HG02763 (cell line): Measurements from ENCODE around the gene PLEKHN1.

ENCODE experiments used
- ATAC-seq: cut with Tn5 transposase; IDR thresholded peaks from one replicate; pipeline ENCODE4 v1.9.1; 2021; ENCODE audit warnings: mild to moderate bottlenecking, moderate library complexity; ENCODE audit not compliant: unreplicated experiment

PLEKHN1 gene

GRCh38 chr1:959731-960362, 6.4 kb upstream of the PLEKHN1 start:
- ATAC-seq = no peak

- ATAC-seq = peak; percentile 43
These were observed 5.7 kb upstream of the PLEKHN1 start, which contains the start of gene KLHL17 for GRCh38 chr1:960363-961131. Gene KLHL17, plus strand, starts transcription at chr1:960584. Its CDS starts 110 bp downstream, at chr1:960694.

GRCh38 chr1:961132-961669, 5.1 kb upstream of the PLEKHN1 start:
- ATAC-seq = peak; percentile 2

DNA sequence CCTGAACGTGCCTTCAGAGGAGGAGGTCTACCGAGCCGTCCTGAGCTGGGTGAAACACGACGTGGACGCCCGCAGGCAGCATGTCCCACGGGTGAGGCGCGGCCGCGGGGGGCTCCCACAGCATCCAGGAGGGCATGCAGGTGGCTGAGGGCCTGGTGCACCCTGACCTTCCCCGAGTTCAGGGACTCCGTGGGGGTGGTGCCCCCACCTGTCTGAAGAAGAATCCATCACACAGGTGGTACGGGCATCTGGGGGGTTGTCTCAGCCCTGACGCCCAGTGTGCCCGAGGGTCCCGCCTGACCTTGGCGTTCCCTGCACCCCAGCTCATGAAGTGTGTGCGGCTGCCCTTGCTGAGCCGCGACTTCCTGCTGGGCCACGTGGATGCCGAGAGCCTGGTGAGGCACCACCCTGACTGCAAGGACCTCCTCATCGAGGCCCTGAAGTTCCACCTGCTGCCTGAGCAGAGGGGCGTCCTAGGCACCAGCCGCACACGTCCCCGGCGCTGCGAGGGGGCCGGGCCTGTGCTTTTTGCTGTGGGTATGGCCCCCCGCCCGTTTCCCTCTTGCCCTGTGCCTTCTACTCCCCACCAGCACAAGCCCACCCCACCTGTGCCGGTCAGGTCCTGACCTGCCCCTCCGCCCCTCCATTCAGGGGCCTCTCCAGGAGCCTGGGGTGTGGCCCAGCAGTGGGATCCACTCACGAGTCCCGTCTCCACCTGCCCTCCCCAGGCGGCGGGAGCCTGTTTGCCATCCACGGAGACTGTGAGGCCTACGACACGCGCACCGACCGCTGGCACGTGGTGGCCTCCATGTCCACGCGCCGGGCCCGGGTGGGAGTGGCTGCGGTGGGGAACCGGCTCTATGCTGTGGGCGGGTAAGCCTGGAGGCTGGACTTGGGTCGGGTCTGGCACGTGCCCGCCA, 3.6 kb upstream of the PLEKHN1 start:
- ATAC-seq = no peak

DNA sequence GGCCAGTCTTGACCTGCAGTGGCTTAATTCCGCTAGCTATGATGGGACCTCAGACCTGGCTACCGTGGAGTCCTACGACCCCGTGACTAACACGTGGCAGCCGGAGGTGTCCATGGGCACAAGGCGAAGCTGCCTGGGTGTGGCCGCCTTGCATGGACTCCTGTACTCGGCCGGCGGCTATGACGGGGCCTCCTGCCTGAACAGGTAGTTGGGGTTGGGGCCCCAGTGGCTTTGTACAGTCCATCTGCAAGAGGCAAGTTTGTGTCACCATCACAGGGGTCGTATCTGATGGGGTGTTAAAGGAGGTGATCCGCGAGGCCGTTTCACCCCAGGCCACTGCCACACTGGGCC, 3.0 kb upstream of the PLEKHN1 start:
- ATAC-seq = no peak

DNA sequence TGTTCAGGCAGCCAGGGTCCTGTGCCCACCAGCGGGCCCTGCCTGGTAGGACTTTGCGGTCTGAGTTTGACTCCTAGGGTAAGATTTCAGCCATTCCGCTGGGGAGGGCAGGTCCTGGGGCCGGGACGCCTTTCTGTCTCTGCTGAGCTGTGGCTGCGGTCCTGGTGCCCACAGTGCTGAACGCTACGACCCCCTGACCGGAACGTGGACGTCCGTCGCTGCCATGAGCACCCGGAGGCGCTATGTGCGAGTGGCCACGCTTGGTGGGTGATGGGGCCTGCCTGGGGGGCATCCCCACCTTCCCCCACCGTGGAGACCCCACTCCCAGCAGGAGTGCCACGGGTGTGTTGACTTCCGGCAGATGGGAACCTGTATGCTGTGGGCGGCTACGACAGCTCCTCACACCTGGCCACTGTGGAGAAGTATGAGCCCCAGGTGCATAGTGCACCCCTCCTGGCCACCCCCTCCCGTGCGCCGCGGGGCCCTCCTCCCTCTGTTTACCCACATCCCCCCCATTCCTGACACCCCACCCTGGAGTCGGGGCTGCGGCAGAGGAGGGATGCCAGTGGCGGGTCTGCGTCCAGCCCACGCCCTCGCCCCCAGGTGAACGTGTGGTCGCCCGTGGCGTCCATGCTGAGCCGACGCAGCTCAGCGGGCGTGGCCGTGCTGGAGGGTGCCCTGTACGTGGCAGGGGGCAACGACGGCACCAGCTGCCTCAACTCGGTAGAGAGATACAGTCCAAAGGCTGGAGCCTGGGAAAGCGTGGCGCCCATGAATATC, 2.3 kb upstream of the PLEKHN1 start:
- ATAC-seq = no peak

GRCh38 chr1:964691-965525, 1.4 kb upstream of the PLEKHN1 start:
- no peak for ATAC-seq

DNA sequence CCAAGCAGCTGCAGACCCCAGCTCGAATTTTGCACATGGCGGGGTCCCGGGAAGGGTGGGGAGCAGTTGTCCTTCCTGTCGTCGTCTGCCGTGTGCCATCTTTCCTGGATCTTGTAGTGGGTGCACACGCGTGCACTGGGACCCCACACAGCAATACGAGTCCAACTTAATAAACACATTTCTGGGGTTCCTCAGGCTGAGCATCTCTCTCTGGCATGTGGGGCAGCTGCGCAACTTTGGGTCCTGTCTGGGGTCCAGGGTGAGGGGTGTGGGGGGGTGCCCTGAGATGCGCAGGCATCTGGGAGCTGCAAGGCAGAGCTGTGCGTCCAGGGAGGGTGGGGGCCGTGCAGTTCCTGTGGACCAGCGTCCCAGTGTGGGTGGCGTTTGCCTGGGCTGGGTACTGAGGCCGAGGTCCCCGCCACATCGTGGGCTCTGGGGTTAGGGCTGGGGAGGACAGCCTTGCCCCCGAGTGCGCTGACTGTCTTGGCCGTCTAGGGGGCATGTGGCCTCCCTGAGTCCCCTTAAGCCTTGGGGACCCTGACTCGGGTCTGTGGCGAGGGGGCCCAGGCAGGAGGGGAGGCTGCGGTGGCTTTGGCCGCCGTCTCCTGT, 652 bp upstream of the PLEKHN1 start:
- ATAC-seq = no peak

GRCh38 chr1:966704-967300, 520 bp downstream of the PLEKHN1 start:
- ATAC-seq = peak; percentile 63

GRCh38 chr1:967466-968343, 1.4 kb downstream of the PLEKHN1 start:
- ATAC-seq = no peak

GRCh38 chr1:969260-969855, 3.1 kb downstream of the PLEKHN1 start:
- ATAC-seq = no peak

DNA sequence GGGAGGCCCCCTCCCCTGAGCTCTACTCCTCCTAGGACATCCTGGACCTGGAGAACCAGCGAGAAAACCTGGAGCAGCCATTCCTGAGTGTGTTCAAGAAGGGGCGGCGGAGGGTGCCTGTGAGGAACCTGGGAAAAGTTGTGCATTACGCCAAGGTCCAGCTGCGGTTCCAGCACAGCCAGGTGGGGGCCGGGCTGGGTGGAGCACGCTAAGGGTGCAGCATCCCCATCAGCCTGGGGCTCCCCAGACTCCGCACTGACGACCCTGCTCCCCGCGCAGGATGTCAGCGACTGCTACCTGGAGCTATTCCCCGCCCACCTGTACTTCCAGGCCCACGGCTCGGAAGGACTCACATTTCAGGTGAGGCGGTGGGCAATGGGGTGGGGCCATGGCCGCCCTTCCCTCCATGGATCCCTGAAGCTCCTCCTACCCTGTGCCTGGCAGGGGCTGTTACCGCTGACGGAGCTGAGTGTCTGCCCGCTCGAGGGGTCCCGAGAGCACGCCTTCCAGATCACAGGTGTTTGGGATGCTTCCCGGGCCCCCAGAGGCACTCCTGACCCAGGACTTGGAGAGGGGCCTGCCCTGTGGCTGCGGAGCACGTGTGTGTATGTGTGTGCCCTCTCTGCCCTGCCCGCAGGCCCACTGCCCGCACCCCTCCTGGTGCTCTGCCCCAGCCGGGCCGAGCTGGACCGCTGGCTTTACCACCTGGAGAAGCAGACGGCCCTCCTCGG, 4.1 kb downstream of the PLEKHN1 start:
- no peak for ATAC-seq

- ATAC-seq = no peak
These were observed 4.9 kb downstream of the PLEKHN1 start for GRCh38 chr1:970973-971730.

- no peak for ATAC-seq
These were observed 5.6 kb downstream of the PLEKHN1 start for GRCh38 chr1:971751-972506.

- no peak for ATAC-seq
These were observed 6.6 kb downstream of the PLEKHN1 start for GRCh38 chr1:972726-973458.
